Activated CD4-positive, alpha-beta T cell treated with anti-CD3 and anti-CD28 coated beads, Interleukin-2, amount 50 U/mL, for 48 hours (primary cell): ENCODE data around the gene TAS2R60.
"Not testable (repeated sequence)": the region's sequence is repeated elsewhere in the genome, so short reads cannot be mapped to it uniquely, and the experiment has no call there.

Experiments used
- DNase-seq, 2 experiments: peaks; one replicate each; pipeline ENCODE4 v3.0.0-alpha.2; 2020

TAS2R60 gene

GRCh38 chr7:143411976-143412708 is 31.1 kb upstream of the TAS2R60 start:
- DNase-seq = no peak

GRCh38 chr7:143413123-143413522 is 30.1 kb upstream of the TAS2R60 start:
- no peak for DNase-seq

- not testable (repeated sequence) for DNase-seq
These were observed 28.0 kb upstream of the TAS2R60 start for GRCh38 chr7:143415209-143415608.

GRCh38 chr7:143415742-143416397 is 27.4 kb upstream of the TAS2R60 start:
- no peak for DNase-seq

GRCh38 chr7:143416565-143417149 is 26.6 kb upstream of the TAS2R60 start:
- DNase-seq = no peak

- DNase-seq = no peak
These were observed 25.4 kb upstream of the TAS2R60 start for GRCh38 chr7:143417734-143418383.

DNA sequence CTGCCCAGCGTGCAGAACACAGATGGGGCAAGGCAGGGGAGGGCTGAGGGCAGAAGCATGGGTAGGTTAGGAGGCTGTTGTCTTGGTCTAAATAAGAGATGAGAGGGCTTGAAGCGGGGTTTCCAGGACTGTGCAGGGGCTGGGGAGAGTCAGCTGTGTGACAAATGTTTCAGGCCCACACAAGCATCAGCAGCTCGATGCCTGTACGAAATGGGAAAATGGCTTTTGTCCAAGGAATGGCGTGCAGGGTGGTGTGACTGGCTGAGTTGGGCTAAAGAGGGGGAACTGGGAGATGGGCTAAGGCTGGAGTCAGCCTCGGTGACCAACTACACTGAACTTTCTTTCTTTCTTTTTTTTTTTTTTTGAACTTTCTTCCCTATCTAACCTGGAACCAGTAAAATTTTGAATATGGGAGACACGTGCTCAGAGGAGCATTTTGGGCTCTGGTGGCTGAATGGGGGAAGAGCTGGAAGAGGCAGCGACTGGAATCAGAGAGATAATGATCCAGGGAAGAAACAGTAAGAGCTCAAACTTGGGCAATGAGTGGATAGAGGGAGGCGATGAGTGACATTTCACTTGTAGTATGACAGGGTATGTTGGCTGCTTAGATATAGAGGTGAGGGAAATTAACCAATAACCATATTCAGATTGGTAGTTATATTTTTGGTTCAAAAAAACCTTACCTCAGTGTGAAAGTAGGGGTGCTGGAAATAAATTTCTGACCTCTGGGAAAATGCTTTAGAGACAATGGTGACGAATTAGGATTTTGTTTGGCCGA is 24.4 kb upstream of the TAS2R60 start:
- DNase-seq = no peak

- DNase-seq = no peak
These were observed 23.4 kb upstream of the TAS2R60 start for GRCh38 chr7:143419880-143420279.

DNA sequence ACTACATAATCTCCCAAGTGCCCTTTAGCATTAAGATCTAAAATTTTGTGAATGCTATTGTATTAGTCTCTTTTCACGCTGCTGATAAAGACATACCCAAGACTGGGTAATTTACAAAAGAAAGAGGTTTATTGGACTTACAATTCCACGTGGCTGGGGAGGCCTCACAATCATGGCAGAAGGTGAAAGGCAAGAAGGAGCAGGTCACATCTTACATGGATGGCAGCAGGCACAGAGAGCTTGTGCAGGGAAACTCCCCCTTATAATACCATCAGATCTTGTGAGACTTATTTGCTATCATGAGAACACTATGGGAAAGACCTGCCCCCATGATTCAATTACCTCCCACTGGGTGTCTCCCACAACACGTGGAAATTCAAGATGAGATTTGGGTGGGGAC is 22.6 kb upstream of the TAS2R60 start:
- DNase-seq = not testable (repeated sequence)

DNA sequence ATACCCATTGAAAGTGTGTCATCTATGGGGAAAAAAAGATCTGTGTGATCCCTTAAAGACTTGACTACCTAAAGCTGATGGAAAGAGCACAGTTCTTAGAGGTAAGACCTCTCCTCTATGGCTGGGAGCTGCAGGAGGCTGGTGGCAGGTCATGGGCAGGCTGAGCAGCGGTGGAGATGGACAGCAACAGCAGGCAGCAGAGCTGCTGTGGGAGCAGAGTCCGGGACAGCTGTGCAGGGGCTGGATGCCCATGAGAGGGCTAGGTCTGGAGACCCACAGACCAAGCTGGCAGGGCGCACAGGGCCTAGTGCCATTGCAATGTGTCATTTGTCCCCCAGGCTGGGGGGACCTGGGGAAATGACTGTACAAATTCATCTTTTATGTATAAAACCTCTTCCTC is 21.2 kb upstream of the TAS2R60 start:
- DNase-seq = no peak

DNA sequence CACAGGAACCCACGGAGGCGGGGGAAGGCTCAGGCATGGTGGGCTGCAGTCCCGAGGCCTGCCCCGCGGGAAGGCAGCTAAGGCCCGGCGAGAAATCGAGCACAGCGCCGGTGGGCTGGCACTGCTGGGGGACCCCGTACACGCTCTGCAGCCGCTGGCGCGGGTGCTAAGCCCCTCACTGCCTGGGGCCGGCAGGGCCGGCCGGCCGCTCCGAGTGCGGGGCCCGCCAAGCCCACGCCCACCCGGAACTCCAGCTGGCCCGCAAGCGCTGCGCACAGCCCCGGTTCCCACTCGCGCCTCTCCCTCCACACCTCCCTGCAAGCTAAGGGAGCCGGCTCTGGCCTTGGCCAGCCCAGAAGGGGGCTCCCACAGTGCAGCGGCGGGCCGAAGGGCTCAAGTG is 18.8 kb upstream of the TAS2R60 start:
- not testable (repeated sequence) for DNase-seq

GRCh38 chr7:143426479-143427142 is 16.6 kb upstream of the TAS2R60 start:
- DNase-seq = no peak

DNA sequence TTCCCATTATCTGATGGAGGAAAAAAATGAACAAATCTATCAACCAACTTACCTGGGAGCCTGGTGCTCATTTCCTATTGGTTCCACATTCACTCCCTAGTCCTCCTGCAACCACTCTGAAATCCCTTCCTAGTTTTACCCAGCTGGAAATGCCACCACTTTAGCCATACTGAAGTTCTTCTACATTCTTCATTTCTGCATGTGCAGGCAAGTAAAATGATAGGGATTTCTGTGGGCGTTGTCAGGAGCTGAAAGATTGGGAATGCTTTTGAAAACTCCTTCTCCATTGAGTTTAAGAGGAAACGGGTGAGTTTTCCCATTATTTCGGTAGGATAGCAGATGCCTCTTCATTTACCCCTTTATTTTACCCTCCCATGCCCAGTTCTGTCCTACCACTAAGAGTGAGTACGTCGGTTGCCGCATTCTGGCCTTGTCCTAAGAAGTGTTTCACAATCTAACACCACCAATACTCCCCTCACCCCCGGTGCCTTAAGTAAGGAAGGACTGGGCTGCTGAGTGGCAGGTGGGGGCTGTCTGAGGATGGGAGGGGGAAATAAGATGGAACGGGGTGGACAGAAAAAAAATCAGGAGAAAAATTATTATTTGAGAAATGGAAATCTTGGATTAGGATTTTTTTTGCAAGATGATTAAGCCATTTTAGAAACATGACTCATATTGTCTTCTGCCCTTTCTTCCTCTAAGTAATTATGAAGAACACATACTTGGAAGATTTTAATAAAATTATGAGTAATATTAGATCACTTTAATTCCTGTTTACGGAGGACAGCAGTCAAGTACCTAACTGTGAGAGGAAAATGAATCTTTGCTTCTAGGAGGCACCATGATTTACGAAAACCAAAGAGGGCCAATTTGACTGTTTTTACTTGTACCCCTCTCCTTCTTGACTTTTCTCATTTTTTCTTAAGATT is 13.2 kb upstream of the TAS2R60 start:
- no peak for DNase-seq

- no peak for DNase-seq
These were observed 12.1 kb upstream of the TAS2R60 start for GRCh38 chr7:143431109-143431508.

- no peak for DNase-seq
These were observed 9.5 kb upstream of the TAS2R60 start for GRCh38 chr7:143433759-143434158.

DNA sequence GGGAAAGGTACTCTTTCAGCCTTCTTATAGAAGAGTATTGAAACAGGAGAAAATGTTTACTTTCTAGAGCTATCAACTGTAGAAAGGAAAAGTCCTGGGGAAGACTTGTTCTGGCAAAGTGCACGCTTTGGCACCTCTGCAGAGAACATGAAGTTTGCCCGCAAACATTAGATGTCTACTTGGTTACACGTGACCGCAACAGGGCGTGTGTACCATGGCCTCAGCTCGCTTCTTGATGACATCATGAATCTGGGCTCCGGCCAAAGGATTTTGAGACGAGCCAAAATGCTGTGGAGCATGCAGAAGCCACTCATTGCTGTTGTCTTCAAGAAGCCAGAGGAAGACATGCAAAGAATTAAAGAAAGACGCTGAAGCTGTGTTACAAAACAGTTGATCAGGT is 8.6 kb upstream of the TAS2R60 start:
- DNase-seq = no peak

- no peak for DNase-seq
These were observed 8.0 kb upstream of the TAS2R60 start for GRCh38 chr7:143435266-143435665.

DNA sequence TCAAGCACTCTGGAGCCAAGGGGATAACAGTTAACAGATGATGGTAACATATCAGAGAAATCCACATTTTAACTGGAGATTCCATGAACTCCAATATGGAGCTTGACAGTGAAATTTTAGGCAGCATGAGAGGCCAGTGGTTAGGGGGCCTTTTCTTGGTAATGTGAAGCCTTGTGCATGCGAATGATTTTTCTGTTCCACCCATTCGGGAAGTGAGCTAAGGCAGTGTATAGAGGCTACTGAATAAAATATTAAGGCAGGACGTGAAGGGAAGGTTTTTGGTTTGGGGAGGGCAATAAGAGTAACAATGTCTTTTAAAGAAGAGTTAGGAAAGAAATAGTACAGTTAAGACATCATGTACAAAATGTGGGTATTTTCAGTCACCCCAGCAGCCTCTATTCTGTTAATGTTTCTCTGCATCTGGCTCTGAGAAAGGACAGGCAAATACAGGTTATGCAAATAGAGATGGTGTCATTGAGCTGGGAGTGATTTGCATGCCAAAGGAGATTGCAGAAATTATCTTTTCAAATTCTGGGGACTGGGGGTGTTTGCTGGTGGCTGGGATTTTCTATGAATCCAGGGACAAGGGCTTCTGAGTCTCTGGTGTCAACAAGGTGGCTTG is 6.8 kb upstream of the TAS2R60 start:
- no peak for DNase-seq

- no peak for DNase-seq
These were observed 5.7 kb upstream of the TAS2R60 start for GRCh38 chr7:143437578-143437977.

DNA sequence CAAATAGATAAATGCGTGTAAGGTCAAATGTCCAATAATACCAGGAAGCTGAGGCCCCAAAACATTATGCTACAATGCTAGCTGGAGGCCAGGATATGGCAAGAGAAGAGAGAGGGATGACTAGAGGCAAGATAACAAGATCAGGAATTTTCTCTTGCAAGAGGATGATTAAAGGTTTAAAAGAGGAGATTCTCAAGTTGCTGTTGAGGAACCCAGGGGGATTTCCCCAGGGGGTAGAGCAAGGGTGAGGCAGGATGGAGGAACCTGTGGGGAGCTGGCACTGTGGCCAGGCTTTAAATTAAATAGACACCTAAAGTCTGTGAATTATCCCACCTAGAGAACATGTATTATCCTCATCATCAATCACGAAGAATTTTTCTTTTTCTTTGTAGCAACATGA is 3.4 kb upstream of the TAS2R60 start:
- DNase-seq = no peak
